Glutamatergic neuron (in vitro differentiated cells): ENCODE results near the gene SRCIN1. TPM values are rescaled to one million over a fixed set of nuclear protein-coding genes. Genes with fewer than 3 reads are reported as not detected.
"Not testable (repeated sequence)": the region's sequence is repeated elsewhere in the genome, so short reads cannot be mapped to it uniquely, and the experiment has no call there.

ENCODE experiments used
- DNase-seq: peaks from one replicate; pipeline ENCODE4 v3.0.0; 2022
- H3K27ac Mint-ChIP-seq: one replicate; pipeline ENCODE4 v1.8.0; 2020; ENCODE audit warnings: mild to moderate bottlenecking, mixed read lengths, inconsistent platforms; ENCODE audit not compliant: unreplicated experiment
- H3K27me3 Mint-ChIP-seq: one replicate; pipeline ENCODE4 v1.8.0; 2020; ENCODE audit warnings: mild to moderate bottlenecking, moderate library complexity, mixed read lengths, inconsistent platforms; ENCODE audit not compliant: unreplicated experiment
- H3K36me3 Mint-ChIP-seq: one replicate; pipeline ENCODE4 v1.8.0; 2020; ENCODE audit warnings: mild to moderate bottlenecking, mixed read lengths, inconsistent platforms; ENCODE audit not compliant: unreplicated experiment
- H3K4me1 Mint-ChIP-seq: one replicate; pipeline ENCODE4 v1.8.0; 2020; ENCODE audit warnings: mild to moderate bottlenecking, low read depth, mixed read lengths, inconsistent platforms; ENCODE audit not compliant: unreplicated experiment
- H3K4me3 Mint-ChIP-seq: one replicate; pipeline ENCODE4 v1.8.0; 2020; ENCODE audit warnings: mild to moderate bottlenecking, mixed read lengths, inconsistent platforms; ENCODE audit not compliant: unreplicated experiment
- H3K9me3 Mint-ChIP-seq: one replicate; pipeline ENCODE4 v1.8.0; 2020; ENCODE audit warnings: mild to moderate bottlenecking, moderate library complexity, mixed read lengths, inconsistent platforms; ENCODE audit not compliant: unreplicated experiment
- CTCF ChIP-seq: fragments of 200-600 bp; sonication (generic); IDR thresholded peaks from one replicate; pipeline ENCODE4 v1.5.0; 2021; ENCODE audit not compliant: partially characterized antibody, unreplicated experiment
- total RNA-seq: library from RNA; stranded (reverse); fragmentation: NEBNext Ultra II Directional; extraction: Animal tissue kit (Norgen Biotek cat#: 25700); gene quantifications from one replicate; pipeline ENCODE4 v1.2.1, GENCODE V29; 2021; ENCODE audit not compliant: unreplicated experiment

The SRCIN1 gene
- total RNA-seq, 1 donor from 2014 or later = 20.8 TPM

- H3K4me1 Mint-ChIP-seq = peaks cover 7% of the 10 kb centered on the region
- peak; percentile 90 for TF ChIP-seq CTCF
- H3K4me3 Mint-ChIP-seq = peak overlapping the region; percentile 90
- no peaks in the 10 kb centered on the region for H3K36me3 Mint-ChIP-seq
- peaks cover 14% of the 10 kb centered on the region for H3K9me3 Mint-ChIP-seq
- DNase-seq = peak; percentile 91
- peak overlapping the region; percentile 89 for H3K27ac Mint-ChIP-seq
- peaks cover 21% of the 10 kb centered on the region for H3K27me3 Mint-ChIP-seq
Measured at GRCh38 chr17:38508954-38509771, 96.6 kb downstream of the SRCIN1 start.

GRCh38 chr17:38508570-38508950 is 97.2 kb downstream of the SRCIN1 start:
- H3K4me1 Mint-ChIP-seq = peaks cover 7% of the 10 kb centered on the region
- H3K27me3 Mint-ChIP-seq = peaks cover 21% of the 10 kb centered on the region
- TF ChIP-seq CTCF = no peak
- no peaks in the 10 kb centered on the region for H3K36me3 Mint-ChIP-seq
- H3K4me3 Mint-ChIP-seq = peak overlapping the region; percentile 42
- H3K9me3 Mint-ChIP-seq = peaks cover 14% of the 10 kb centered on the region
- no peak overlapping the region for H3K27ac Mint-ChIP-seq
- no peak for DNase-seq

- TF ChIP-seq CTCF = no peak
- H3K9me3 Mint-ChIP-seq = peaks cover 14% of the 10 kb centered on the region
- peaks cover 7% of the 10 kb centered on the region for H3K4me1 Mint-ChIP-seq
- H3K27me3 Mint-ChIP-seq = peaks cover 21% of the 10 kb centered on the region
- DNase-seq = no peak
- no peaks in the 10 kb centered on the region for H3K36me3 Mint-ChIP-seq
- H3K27ac Mint-ChIP-seq = no peak overlapping the region
- H3K4me3 Mint-ChIP-seq = no peak overlapping the region
Measured at GRCh38 chr17:38507921-38508569, 97.7 kb downstream of the SRCIN1 start.

GRCh38 chr17:38507436-38507835 is 98.3 kb downstream of the SRCIN1 start:
- peaks cover 21% of the 10 kb centered on the region for H3K27me3 Mint-ChIP-seq
- no peak overlapping the region for H3K4me3 Mint-ChIP-seq
- H3K36me3 Mint-ChIP-seq = no peaks in the 10 kb centered on the region
- H3K4me1 Mint-ChIP-seq = peaks cover 7% of the 10 kb centered on the region
- no peak for DNase-seq
- peaks cover 14% of the 10 kb centered on the region for H3K9me3 Mint-ChIP-seq
- no peak overlapping the region for H3K27ac Mint-ChIP-seq
- no peak for TF ChIP-seq CTCF

- TF ChIP-seq CTCF = no peak
- Mint-ChIP-seq H3K4me3 (no peak overlapping the region), H3K9me3 (peaks cover 2% of the 10 kb centered on the region), H3K4me1 (peaks cover under 1% of the 10 kb centered on the region), H3K27ac (no peak overlapping the region), H3K27me3 (peaks cover 13% of the 10 kb centered on the region), H3K36me3 (no peaks in the 10 kb centered on the region)
- DNase-seq = no peak
Measured at GRCh38 chr17:38504216-38504615, 101.5 kb downstream of the SRCIN1 start.

GRCh38 chr17:38503286-38503913 is 102.4 kb downstream of the SRCIN1 start:
- not testable (repeated sequence) for H3K27me3 Mint-ChIP-seq, H3K36me3 Mint-ChIP-seq, DNase-seq, H3K4me3 Mint-ChIP-seq, H3K9me3 Mint-ChIP-seq, H3K4me1 Mint-ChIP-seq, H3K27ac Mint-ChIP-seq

GRCh38 chr17:38501718-38502117 is 104.0 kb downstream of the SRCIN1 start:
- H3K27me3 Mint-ChIP-seq, H3K4me1 Mint-ChIP-seq, H3K4me3 Mint-ChIP-seq, H3K36me3 Mint-ChIP-seq, DNase-seq, H3K27ac Mint-ChIP-seq, H3K9me3 Mint-ChIP-seq: not testable (repeated sequence)
